Left ventricle myocardium inferior (tissue), 1 donor: Measurements from ENCODE around the gene ATL2. TPM values are rescaled to one million over a fixed set of nuclear protein-coding genes. Genes with fewer than 3 reads are reported as not detected.
"Not testable (repeated sequence)": the region's sequence is repeated elsewhere in the genome, so short reads cannot be mapped to it uniquely, and the experiment has no call there.

Experiments used
- DNase-seq: peaks from one replicate; pipeline ENCODE4 v3.0.0-alpha.2; 2020
- H3K27ac ChIP-seq: fragments of 200-600 bp; replicated peaks from 2 replicates; pipeline ENCODE4 v1.8.0; 2021
- H3K27me3 ChIP-seq: fragments of 200-600 bp; 2 replicates; pipeline ENCODE4 v1.8.0; 2021; ENCODE audit warnings: low read depth
- H3K36me3 ChIP-seq: fragments of 200-600 bp; 2 replicates; pipeline ENCODE4 v1.8.0; 2021
- H3K4me1 ChIP-seq: fragments of 200-600 bp; 2 replicates; pipeline ENCODE4 v1.8.0; 2021
- H3K4me3 ChIP-seq: fragments of 200-600 bp; 2 replicates; pipeline ENCODE4 v1.8.0; 2021; ENCODE audit warnings: mild to moderate bottlenecking, moderate library complexity
- H3K9me3 ChIP-seq: fragments of 200-600 bp; replicated peaks from 2 replicates; pipeline ENCODE4 v1.8.0; 2021
- CTCF ChIP-seq: fragments of 200-600 bp; IDR thresholded peaks from 2 replicates; pipeline ENCODE4 v1.8.0; 2021; ENCODE audit warnings: antibody characterized with exemption, mild to moderate bottlenecking, borderline replicate concordance
- intact Hi-C: fragments of 100-400 bp; cut with micrococcal nuclease; formaldehyde crosslinking; loops from one replicate; pipeline ENCODE4 v1.11.0; 2022
- total RNA-seq: library from RNA; stranded (reverse); fragmentation: NEBNext Ultra II Directional; extraction: Animal tissue kit (Norgen Biotek cat#: 25700); gene quantifications from one replicate; pipeline ENCODE4 v1.2.1, GENCODE V29; 2021
- donor health status: DM: no; HTN: yes; CAD: no; lungs with severe emphysema.

The ATL2 gene
- total RNA-seq, 1 donor from 2014 or later, result 28.4 TPM

GRCh38 chr2:38417745-38418689, 40.9 kb upstream of the ATL2 start:
- Histone ChIP-seq H3K4me1 (no peaks in the 10 kb centered on the region), H3K27me3 (peaks cover 3% of the 10 kb centered on the region), H3K36me3 (no peaks in the 10 kb centered on the region), H3K27ac (no peak overlapping the region), H3K4me3 (no peak overlapping the region), H3K9me3 (peaks cover 12% of the 10 kb centered on the region)
- no peak for TF ChIP-seq CTCF
- DNase-seq, result no peak
- intact Hi-C loops, result no loop called here

GRCh38 chr2:38416296-38417036, 39.4 kb upstream of the ATL2 start:
- Histone ChIP-seq H3K27me3 (peaks cover 3% of the 10 kb centered on the region), H3K4me3 (no peak overlapping the region), H3K36me3 (no peaks in the 10 kb centered on the region), H3K27ac (no peak overlapping the region), H3K9me3 (peaks cover 26% of the 10 kb centered on the region), H3K4me1 (no peaks in the 10 kb centered on the region)
- intact Hi-C loops, result no loop called here
- DNase-seq, result no peak
- TF ChIP-seq CTCF, result no peak

- Histone ChIP-seq H3K27ac (no peak overlapping the region), H3K4me1 (no peaks in the 10 kb centered on the region), H3K9me3 (peaks cover 26% of the 10 kb centered on the region), H3K27me3 (peaks cover 3% of the 10 kb centered on the region), H3K4me3 (no peak overlapping the region), H3K36me3 (no peaks in the 10 kb centered on the region)
- TF ChIP-seq CTCF, result no peak
- DNase-seq, result no peak
- intact Hi-C loops, result no loop called here
These were observed 38.7 kb upstream of the ATL2 start for GRCh38 chr2:38415728-38416291.

- Histone ChIP-seq H3K4me1 (peaks cover 4% of the 10 kb centered on the region), H3K27ac (no peak overlapping the region), H3K27me3 (peaks cover 3% of the 10 kb centered on the region), H3K36me3 (no peaks in the 10 kb centered on the region), H3K9me3 (peaks cover 26% of the 10 kb centered on the region), H3K4me3 (no peak overlapping the region)
- intact Hi-C loops, result no loop called here
- TF ChIP-seq CTCF, result no peak
- no peak for DNase-seq
These were observed 38.0 kb upstream of the ATL2 start for GRCh38 chr2:38415023-38415422.

- DNase-seq, H3K4me3 ChIP-seq, H3K27ac ChIP-seq, H3K36me3 ChIP-seq, H3K27me3 ChIP-seq, intact Hi-C loops: not testable (repeated sequence)
- H3K9me3 ChIP-seq, result peaks cover 26% of the 10 kb centered on the region
- H3K4me1 ChIP-seq, result peaks cover 21% of the 10 kb centered on the region
These were observed 35.3 kb upstream of the ATL2 start for GRCh38 chr2:38412235-38412871.
